ENCODE data around the gene AFDN. TPM values are rescaled to one million over a fixed set of nuclear protein-coding genes. Genes with fewer than 3 reads are reported as not detected.

Gene AFDN
- total RNA-seq, 2 experiments from 2014 or later = 39.0 to 39.3 TPM

- intact Hi-C loops (cut with micrococcal nuclease) = no loop called here
- ChIA-PET POLR2A (no interaction called here), CTCF (no interaction called here)
- DNase-seq = no peak
- no peaks in the 10 kb centered on the region for H3K36me3 Mint-ChIP-seq
- H3K4me3 Mint-ChIP-seq = no peak overlapping the region
- peaks cover 7% of the 10 kb centered on the region for H3K9me3 Mint-ChIP-seq
- H3K27me3 Mint-ChIP-seq = peaks cover 11% of the 10 kb centered on the region
- no peaks in the 10 kb centered on the region for H3K4me1 Mint-ChIP-seq (ENCODE audit: low read depth)
- H3K27ac Mint-ChIP-seq = no peak overlapping the region
Observed at GRCh38 chr6:168017629-168018028, 190.9 kb downstream of the AFDN start.

- DNase-seq = no peak
- POLR2A ChIA-PET = no interaction called here
Observed at GRCh38 chr6:168018664-168019063, 192.0 kb downstream of the AFDN start.

GRCh38 chr6:168020242-168020641 is 193.5 kb downstream of the AFDN start:
- DNase-seq = no peak
- no peaks in the 10 kb centered on the region for H3K36me3 Mint-ChIP-seq
- ChIA-PET CTCF (no interaction called here), POLR2A (no interaction called here)
- no peak overlapping the region for H3K4me3 Mint-ChIP-seq
- no peaks in the 10 kb centered on the region for H3K4me1 Mint-ChIP-seq (ENCODE audit: low read depth)
- H3K27me3 Mint-ChIP-seq = peaks cover 12% of the 10 kb centered on the region
- H3K9me3 Mint-ChIP-seq = peaks cover 2% of the 10 kb centered on the region
- no peak overlapping the region for H3K27ac Mint-ChIP-seq
- intact Hi-C loops (cut with micrococcal nuclease) = no loop called here

More at GRCh38 chr6:168018664-168019063, 192.0 kb downstream of the AFDN start:
- intact Hi-C loops (cut with micrococcal nuclease) = no loop called here
- Mint-ChIP-seq H3K36me3 (no peaks in the 10 kb centered on the region), H3K27me3 (peaks cover 11% of the 10 kb centered on the region), H3K4me1 (ENCODE audit: low read depth) (no peaks in the 10 kb centered on the region), H3K27ac (no peak overlapping the region), H3K9me3 (peaks cover 3% of the 10 kb centered on the region), H3K4me3 (no peak overlapping the region)
- CTCF ChIA-PET = no interaction called here

- H3K27me3 Mint-ChIP-seq = peaks cover 11% of the 10 kb centered on the region
- CTCF ChIA-PET = no interaction called here
Observed at GRCh38 chr6:168021581-168021980, 194.9 kb downstream of the AFDN start.

More at GRCh38 chr6:168021581-168021980, 194.9 kb downstream of the AFDN start:
- intact Hi-C loops (cut with micrococcal nuclease) = no loop called here
- POLR2A ChIA-PET = no interaction called here
- Mint-ChIP-seq H3K9me3 (peaks cover 2% of the 10 kb centered on the region), H3K36me3 (no peaks in the 10 kb centered on the region), H3K4me3 (no peak overlapping the region), H3K27ac (no peak overlapping the region), H3K4me1 (ENCODE audit: low read depth) (no peaks in the 10 kb centered on the region)
- no peak for DNase-seq

Other genes with a start within 250 kb of the AFDN start
- not detected for gene KIF25, start 170.8 kb downstream of the AFDN start, total RNA-seq

All from activated CD4-positive, alpha-beta memory T cell treated with anti-CD3 and anti-CD28 coated beads for 36 hours (primary cell).